K562 (cell line): ENCODE data around the gene DAG1. TPM values are rescaled to one million over a fixed set of nuclear protein-coding genes. Genes with fewer than 3 reads are reported as not detected.

Experiments used
- ATAC-seq: fragments of 200-7000 bp; cut with Tn5 transposase; 3 replicates; pipeline ENCODE4 v1.9.1; 2020; ENCODE audit warnings: moderate library complexity
- BruUV-seq: library from RNA; stranded (reverse); fragments of 400-500 nt; replicated peaks from 2 replicates; lab custom pipeline; 2021; lab: Mats Ljungman, UMichigan
- CTCF ChIA-PET: fragments of 300-600 bp; formaldehyde crosslinking; extraction: SDS; loops from one replicate; lab custom pipeline; 2021; ENCODE audit warnings: low intra/inter-chr PET ratio; lab: Yijun Ruan, JAX
- POLR2A ChIA-PET: fragments of 300-600, 350-650 bp; sonication (Branson Sonifier 250); formaldehyde crosslinking; extraction: SDS; loops from one replicate; lab custom pipeline; 2021; ENCODE audit warnings: antibody characterized with exemption, inconsistent platforms; lab: Yijun Ruan, JAX
- DNase-seq, 4 experiments: peaks; one replicate each; pipeline versions ENCODE4 v3.0.0 to v3.0.0-alpha.2; 2011 to 2018; ENCODE audit warnings: low spot score in 3 of 4, mixed read lengths in 3 of 4; ENCODE audit errors: extremely low read depth in 1 of 4
- FAIRE-seq: peaks from 2 replicates; lab custom pipeline; 2011; peaks lifted over from hg19 to GRCh38; lab: Jason Lieb, UNC
- H2AFZ ChIP-seq: 2 replicates; pipeline ENCODE4 v1.6.0; 2011; ENCODE audit warnings: low read depth, low read length, control low read depth, inconsistent platforms
- H3K27ac ChIP-seq: fragments of 200-600 bp; 3 replicates; pipeline ENCODE4 v1.8.0; 2011; ENCODE audit warnings: low read depth, mild to moderate bottlenecking, control low read depth, inconsistent platforms, low read length, moderate library complexity, mixed read lengths; ENCODE audit errors: extremely low read depth
- H3K27me3 ChIP-seq, 2 experiments: fragments of 300-600 bp in 1 of 2; 2 replicates in 1 of 2; 3 replicates in 1 of 2; pipeline versions ENCODE4 v1.6.0 to v1.8.0; 2011; ENCODE audit warnings: inconsistent platforms in 2 of 2, low read length in 2 of 2, mild to moderate bottlenecking in 1 of 2, mixed read lengths in 1 of 2, moderate library complexity in 1 of 2; ENCODE audit not compliant: control insufficient read depth in 2 of 2, insufficient read depth in 2 of 2
- H3K36me3 ChIP-seq: fragments of 300-600 bp; 3 replicates; pipeline ENCODE4 v1.8.0; 2011; ENCODE audit warnings: mild to moderate bottlenecking, low read length, inconsistent platforms; ENCODE audit not compliant: control insufficient read depth, insufficient read depth
- H3K4me1 ChIP-seq, 2 experiments: fragments of 200-600 bp in 1 of 2; replicated peaks in 1 of 2; 2 replicates in 1 of 2; 3 replicates in 1 of 2; pipeline versions ENCODE4 v1.5.1 to v1.8.0; 2011; ENCODE audit warnings: inconsistent platforms in 2 of 2, low read length in 2 of 2, mild to moderate bottlenecking in 1 of 2, mixed read lengths in 1 of 2, moderate library complexity in 1 of 2; ENCODE audit not compliant: control insufficient read depth in 2 of 2, insufficient read depth in 2 of 2
- H3K4me2 ChIP-seq: 2 replicates; pipeline ENCODE4 v1.6.1; 2011; ENCODE audit warnings: low read length, control low read depth, inconsistent platforms, mixed read lengths; ENCODE audit not compliant: insufficient read depth
- H3K4me3 ChIP-seq: fragments of 200-600 bp; sonication (generic), shearing (Covaris generic); 2 replicates; pipeline ENCODE4 v1.5.1; 2016; ENCODE audit warnings: control low read depth, inconsistent platforms
- H3K79me2 ChIP-seq: fragments of 200-600 bp; 3 replicates; pipeline ENCODE4 v1.8.0; 2011; ENCODE audit warnings: low read length, inconsistent platforms; ENCODE audit not compliant: control insufficient read depth, insufficient read depth
- H3K9ac ChIP-seq, 2 experiments: 2 replicates each; pipeline versions ENCODE4 v1.6.0 to v1.6.1; 2011; ENCODE audit warnings: low read depth in 2 of 2, low read length in 2 of 2, control low read depth in 1 of 2, inconsistent platforms in 1 of 2, mild to moderate bottlenecking in 1 of 2, mixed read lengths in 1 of 2; ENCODE audit not compliant: insufficient read depth in 1 of 2
- H3K9me1 ChIP-seq: one replicate; pipeline ENCODE4 v1.6.0; 2011; ENCODE audit warnings: inconsistent platforms, mild to moderate bottlenecking, low read length, moderate library complexity; ENCODE audit not compliant: control insufficient read depth, insufficient read depth
- H3K9me3 ChIP-seq: replicated peaks from 2 replicates; pipeline ENCODE4 v1.5.1; 2011; ENCODE audit warnings: low read depth, low read length, inconsistent platforms; ENCODE audit not compliant: control insufficient read depth, insufficient read depth
- H4K20me1 ChIP-seq: replicated peaks from 2 replicates; pipeline ENCODE4 v1.6.1; 2011; ENCODE audit warnings: low read length, inconsistent platforms, mixed read lengths; ENCODE audit not compliant: control insufficient read depth, insufficient read depth
- SNRNP70 ChIP-seq: fragments of 200-400 bp; formaldehyde crosslinking; optimal IDR thresholded peaks from 2 replicates; pipeline ENCODE3; 2017; ENCODE audit warnings: low read depth, low read length
- SRSF3 ChIP-seq: fragments of 200-400 bp; formaldehyde crosslinking; IDR thresholded peaks from 2 replicates; pipeline ENCODE4 v1.6.1; 2016; ENCODE audit warnings: mild to moderate bottlenecking, low read length, moderate library complexity; ENCODE audit not compliant: insufficient read depth
- WGBS: fragments of 100-300 bp; shearing (Covaris generic); methylation state at CpG from one replicate; pipeline ENCODE4 v1.1.6; 2016; ENCODE audit warnings: low coverage, mixed read lengths; ENCODE audit not compliant: insufficient coverage; ENCODE audit errors: missing lambda C conversion rate; 5-methylcytosine and 5-hydroxymethylcytosine counted together
- in situ Hi-C: fragments of 300-500 bp; cut with MboI; formaldehyde crosslinking; loops from 4 replicates; pipeline ENCODE4 v1.15.0; 2018; ENCODE audit warnings: inconsistent platforms, mixed read lengths
- intact Hi-C: fragments of 100-400 bp; cut with micrococcal nuclease; formaldehyde crosslinking; loops from 2 replicates; pipeline ENCODE4 v1.14.2; 2022
- polyA plus RNA-seq, 8 experiments: library from polyadenylated mRNA; depleted of rRNA in 4 of 8; stranded (reverse) in 5 of 8; unstranded in 3 of 8; fragments of >200 nt; fragmentation: Nextera tagmentation in 2 of 8; fragmentation: Illumina TruSeq in 1 of 8; extraction: Ambion mirVana in 2 of 8; extraction: Trizol in 1 of 8; gene quantifications; 2 replicates each; pipeline versions ENCODE4 v1.2.1 to v1.2.3, GENCODE V29; 2011 to 2014; ENCODE audit warnings: inconsistent platforms in 1 of 8, missing spikeins in 1 of 8
- total RNA-seq, 7 experiments: library from RNA; depleted of rRNA in 6 of 7; stranded (reverse); fragments of >200 nt in 6 of 7; fragmentation: Illumina TruSeq in 2 of 7; extraction: Trizol in 2 of 7; gene quantifications; 2 replicates each; pipeline versions ENCODE4 v1.2.1 to v1.2.3, GENCODE V29; 2011 to 2021; ENCODE audit warnings: low replicate concordance in 1 of 7
- TF ChIP-seq, protein P1 (sequence below): fragments of 250-450 bp; sonication (Bioruptor Pico); IDR thresholded peaks from 2 replicates; pipeline ENCODE4 v1.8.0; 2021; ENCODE audit warnings: borderline replicate concordance, mild to moderate bottlenecking, moderate library complexity; ENCODE audit not compliant: poor library complexity, severe bottlenecking
- TF ChIP-seq, protein P2 (sequence below): fragments of 250-450 bp; sonication (Bioruptor Pico); IDR thresholded peaks from 2 replicates; pipeline ENCODE4 v1.5.0; 2021
- TF ChIP-seq, protein P3 (sequence below): fragments of 450-650 bp; formaldehyde crosslinking; IDR thresholded peaks from 2 replicates; pipeline ENCODE4 v1.4.0; 2020; ENCODE audit warnings: mild to moderate bottlenecking, mixed read lengths

DAG1 gene
- total and polyA plus RNA-seq, 9 of the 15 experiments (the other 6 are each of a cell fraction or from before 2014, with no cell fraction given), result 0.29 to 19.6 (median 8.2) TPM

- TF ChIP-seq, protein P1, sequence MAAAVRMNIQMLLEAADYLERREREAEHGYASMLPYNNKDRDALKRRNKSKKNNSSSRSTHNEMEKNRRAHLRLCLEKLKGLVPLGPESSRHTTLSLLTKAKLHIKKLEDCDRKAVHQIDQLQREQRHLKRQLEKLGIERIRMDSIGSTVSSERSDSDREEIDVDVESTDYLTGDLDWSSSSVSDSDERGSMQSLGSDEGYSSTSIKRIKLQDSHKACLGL (CRISPR knock-in tag), result no peak
- no peak for TF ChIP-seq SRSF3
- TF ChIP-seq, protein P2, sequence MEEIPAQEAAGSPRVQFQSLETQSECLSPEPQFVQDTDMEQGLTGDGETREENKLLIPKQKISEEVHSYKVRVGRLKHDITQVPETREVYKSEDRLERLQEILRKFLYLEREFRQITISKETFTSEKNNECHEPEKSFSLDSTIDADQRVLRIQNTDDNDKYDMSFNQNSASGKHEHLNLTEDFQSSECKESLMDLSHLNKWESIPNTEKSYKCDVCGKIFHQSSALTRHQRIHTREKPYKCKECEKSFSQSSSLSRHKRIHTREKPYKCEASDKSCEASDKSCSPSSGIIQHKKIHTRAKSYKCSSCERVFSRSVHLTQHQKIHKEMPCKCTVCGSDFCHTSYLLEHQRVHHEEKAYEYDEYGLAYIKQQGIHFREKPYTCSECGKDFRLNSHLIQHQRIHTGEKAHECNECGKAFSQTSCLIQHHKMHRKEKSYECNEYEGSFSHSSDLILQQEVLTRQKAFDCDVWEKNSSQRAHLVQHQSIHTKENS, result no peak
Measured at GRCh38 chr3:49519916-49520385, 49.9 kb downstream of the DAG1 start (continued).

DNA sequence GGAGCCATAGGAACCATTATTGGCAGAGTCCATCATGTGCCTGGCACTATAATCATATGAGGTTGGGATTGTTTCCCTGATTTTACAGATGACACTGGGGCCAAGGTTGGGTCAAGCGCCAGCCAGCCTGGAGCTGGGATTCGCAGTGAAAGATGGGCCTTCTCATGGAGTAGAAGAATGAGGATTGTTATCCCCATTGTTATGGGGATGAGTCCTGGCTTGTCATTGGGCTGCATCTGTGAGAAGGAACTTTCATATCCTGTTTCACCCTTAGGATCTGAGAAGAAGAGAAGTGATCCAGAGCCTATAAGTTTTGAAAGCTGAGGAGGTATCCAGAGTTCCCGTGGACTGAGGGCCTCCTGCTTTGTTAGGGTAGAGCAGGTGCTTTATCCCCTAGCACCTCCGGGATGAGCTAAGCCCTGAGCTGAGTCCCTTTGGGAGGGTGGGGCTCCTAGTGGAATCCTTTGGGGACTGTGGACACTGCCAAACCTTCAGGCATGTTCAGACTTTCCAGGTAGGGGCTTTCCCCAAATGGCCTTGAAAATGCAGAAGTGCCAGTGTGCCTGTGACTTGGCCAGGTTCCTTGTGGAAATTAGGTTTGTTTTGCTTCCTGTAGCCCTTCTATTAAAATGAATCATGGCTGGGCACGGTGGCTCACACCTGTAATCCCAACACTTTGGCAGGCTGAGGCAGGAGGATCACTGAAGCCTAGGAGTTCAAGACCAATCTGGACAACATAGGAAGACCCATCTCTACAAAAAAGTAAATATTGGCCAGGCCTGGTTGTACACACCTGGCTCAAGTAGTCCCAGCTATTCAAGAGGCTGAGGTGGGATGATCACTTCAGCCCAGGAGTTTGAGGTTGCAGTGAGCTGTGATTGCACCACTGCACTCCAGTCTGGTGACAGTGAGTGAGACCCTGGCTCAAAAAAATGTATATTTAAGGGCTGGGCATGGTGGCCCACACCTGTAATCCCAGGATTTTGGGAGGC is 54.0 kb downstream of the DAG1 start:
- FAIRE-seq, result no peak
- in situ Hi-C loops (no loop called here), intact Hi-C loops (no loop called here)
- ChIA-PET POLR2A (interaction anchor here (0.6 kb wide), 1 partner anchor 10 kb away, joined by 3 read pairs; no protein-coding TSS in a partner anchor), CTCF (no interaction called here)
- BruUV-seq, result no TSS peak
- no peaks in the 10 kb centered on the region for H3K9me1 ChIP-seq
- no peaks in the 10 kb centered on the region for H3K4me1 ChIP-seq
- H3K27me3 ChIP-seq, result no peaks in the 10 kb centered on the region
- H3K9me3 ChIP-seq, result no peaks in the 10 kb centered on the region
- H4K20me1 ChIP-seq, result no peaks in the 10 kb centered on the region
- no peak overlapping the region for H3K4me3 ChIP-seq
- H3K36me3 ChIP-seq, result peaks cover 19% of the 10 kb centered on the region; the same call in 1 of the 3 replicates
- H3K4me2 ChIP-seq, result no peak overlapping the region
- H3K79me2 ChIP-seq, result no peaks in the 10 kb centered on the region
- no peak for ATAC-seq
- H3K27ac ChIP-seq, result no peak overlapping the region
- DNase-seq, result no peak
- H3K9ac ChIP-seq, result no peak overlapping the region
- TF ChIP-seq, protein P3, sequence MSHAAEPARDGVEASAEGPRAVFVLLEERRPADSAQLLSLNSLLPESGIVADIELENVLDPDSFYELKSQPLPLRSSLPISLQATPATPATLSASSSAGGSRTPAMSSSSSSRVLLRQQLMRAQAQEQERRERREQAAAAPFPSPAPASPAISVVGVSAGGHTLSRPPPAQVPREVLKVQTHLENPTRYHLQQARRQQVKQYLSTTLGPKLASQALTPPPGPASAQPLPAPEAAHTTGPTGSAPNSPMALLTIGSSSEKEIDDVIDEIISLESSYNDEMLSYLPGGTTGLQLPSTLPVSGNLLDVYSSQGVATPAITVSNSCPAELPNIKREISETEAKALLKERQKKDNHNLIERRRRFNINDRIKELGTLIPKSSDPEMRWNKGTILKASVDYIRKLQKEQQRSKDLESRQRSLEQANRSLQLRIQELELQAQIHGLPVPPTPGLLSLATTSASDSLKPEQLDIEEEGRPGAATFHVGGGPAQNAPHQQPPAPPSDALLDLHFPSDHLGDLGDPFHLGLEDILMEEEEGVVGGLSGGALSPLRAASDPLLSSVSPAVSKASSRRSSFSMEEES, result no peak
- TF ChIP-seq SNRNP70, result no peak
- TF ChIP-seq, all 486 proteins: peak for 0
- 83% methylated on average over 4 of the region's 5 CpGs for WGBS
- no peak overlapping the region for H2AFZ ChIP-seq
